GM19324 (cell line): ENCODE results near the gene POLG2.
"Not testable (repeated sequence)": the region's sequence is repeated elsewhere in the genome, so short reads cannot be mapped to it uniquely, and the experiment has no call there.

ENCODE experiments used
- ATAC-seq: cut with Tn5 transposase; IDR thresholded peaks from one replicate; pipeline ENCODE4 v1.9.1; 2021; ENCODE audit warnings: mild to moderate bottlenecking, moderate library complexity; ENCODE audit not compliant: unreplicated experiment, low FRiP score

The POLG2 gene

GRCh38 chr17:64443086-64443760, 53.6 kb downstream of the POLG2 start:
- ATAC-seq = no peak

- no peak for ATAC-seq
These were observed 54.3 kb downstream of the POLG2 start for GRCh38 chr17:64442541-64442971.

GRCh38 chr17:64441772-64442540, 54.9 kb downstream of the POLG2 start:
- no peak for ATAC-seq

- no peak for ATAC-seq
These were observed 56.9 kb downstream of the POLG2 start for GRCh38 chr17:64439956-64440355.

GRCh38 chr17:64439521-64439920, 57.3 kb downstream of the POLG2 start:
- not testable (repeated sequence) for ATAC-seq

- ATAC-seq = no peak
These were observed 58.8 kb downstream of the POLG2 start for GRCh38 chr17:64437944-64438525.

- ATAC-seq = no peak
These were observed 65.3 kb downstream of the POLG2 start for GRCh38 chr17:64431534-64431933.

- not testable (repeated sequence) for ATAC-seq
These were observed 66.8 kb downstream of the POLG2 start for GRCh38 chr17:64430036-64430435.

GRCh38 chr17:64428406-64428805, 68.4 kb downstream of the POLG2 start:
- no peak for ATAC-seq
